Measurements from ENCODE around the gene RGSL1. TPM values are rescaled to one million over a fixed set of nuclear protein-coding genes. Genes with fewer than 3 reads are reported as not detected.

RGSL1 gene
- total RNA-seq, 1 donor from 2014 or later, result not detected

DNA sequence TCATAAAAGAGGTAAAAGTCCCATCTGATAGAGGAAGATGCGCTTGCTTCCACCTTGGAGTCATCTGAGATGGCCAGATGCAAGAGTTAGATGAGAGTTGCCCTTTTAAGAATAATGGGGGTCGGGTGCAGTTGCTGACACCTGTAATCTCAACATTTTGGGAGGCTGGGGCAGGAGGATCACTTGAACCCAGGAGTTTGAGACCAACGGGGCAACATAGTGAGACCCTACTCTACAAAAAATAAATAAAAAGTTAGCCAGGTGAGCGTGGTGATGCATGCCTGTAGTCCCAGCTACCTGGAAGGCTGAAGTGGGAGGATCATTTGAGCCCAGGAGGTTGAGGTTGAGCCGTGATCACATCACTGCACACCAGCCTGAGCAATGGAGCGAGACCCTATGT lies 36.0 kb upstream of the RGSL1 start:
- TF ChIP-seq, protein P1, sequence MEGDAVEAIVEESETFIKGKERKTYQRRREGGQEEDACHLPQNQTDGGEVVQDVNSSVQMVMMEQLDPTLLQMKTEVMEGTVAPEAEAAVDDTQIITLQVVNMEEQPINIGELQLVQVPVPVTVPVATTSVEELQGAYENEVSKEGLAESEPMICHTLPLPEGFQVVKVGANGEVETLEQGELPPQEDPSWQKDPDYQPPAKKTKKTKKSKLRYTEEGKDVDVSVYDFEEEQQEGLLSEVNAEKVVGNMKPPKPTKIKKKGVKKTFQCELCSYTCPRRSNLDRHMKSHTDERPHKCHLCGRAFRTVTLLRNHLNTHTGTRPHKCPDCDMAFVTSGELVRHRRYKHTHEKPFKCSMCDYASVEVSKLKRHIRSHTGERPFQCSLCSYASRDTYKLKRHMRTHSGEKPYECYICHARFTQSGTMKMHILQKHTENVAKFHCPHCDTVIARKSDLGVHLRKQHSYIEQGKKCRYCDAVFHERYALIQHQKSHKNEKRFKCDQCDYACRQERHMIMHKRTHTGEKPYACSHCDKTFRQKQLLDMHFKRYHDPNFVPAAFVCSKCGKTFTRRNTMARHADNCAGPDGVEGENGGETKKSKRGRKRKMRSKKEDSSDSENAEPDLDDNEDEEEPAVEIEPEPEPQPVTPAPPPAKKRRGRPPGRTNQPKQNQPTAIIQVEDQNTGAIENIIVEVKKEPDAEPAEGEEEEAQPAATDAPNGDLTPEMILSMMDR (IDR thresholded peaks at IDR 0.05), result no peak
- TF ChIP-seq POLR2A (IDR thresholded peaks at IDR 0.05) (no peak), POLR2AphosphoS5 (IDR thresholded peaks at IDR 0.05; ENCODE audit: insufficient read depth in 1 of 2, low read depth in 1 of 2) (no peak)

DNA sequence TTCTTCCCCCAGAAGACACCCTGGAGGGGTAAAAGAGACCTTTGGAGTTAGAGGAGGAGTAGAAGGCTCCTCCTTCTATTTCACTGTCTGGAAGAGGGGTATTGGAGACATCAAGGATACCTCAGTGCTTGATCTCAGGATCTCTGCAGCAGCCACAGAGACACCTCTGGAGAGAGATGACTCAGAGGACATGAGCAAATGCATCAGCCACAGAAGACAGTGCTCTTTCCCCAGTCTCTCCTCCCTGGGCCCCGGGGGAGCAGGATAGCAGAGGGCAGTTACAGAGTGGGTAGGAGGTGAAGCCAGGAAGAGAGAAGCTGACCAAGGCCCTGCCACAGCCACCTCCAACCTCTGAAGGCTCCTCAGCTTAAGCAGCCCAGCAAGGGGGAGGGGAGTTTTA lies 34.2 kb upstream of the RGSL1 start:
- Histone ChIP-seq H3K27me3 (no peaks in the 10 kb centered on the region), H3K27ac (no peak overlapping the region), H3K36me3 (no peaks in the 10 kb centered on the region), H3K4me3 (no peak overlapping the region), H3K9me3 (no peaks in the 10 kb centered on the region), H3K4me1 (no peaks in the 10 kb centered on the region)
- intact Hi-C loops (cut with DNase I), result no loop called here
- DNase-seq (ENCODE audit: extremely low spot score in 2 of 2), result no peak
- TF ChIP-seq POLR2A (IDR thresholded peaks at IDR 0.05), result no peak
- TF ChIP-seq, protein P1 (IDR thresholded peaks at IDR 0.05), result no peak
- no peak for TF ChIP-seq POLR2AphosphoS5 (IDR thresholded peaks at IDR 0.05; ENCODE audit: insufficient read depth in 1 of 2, low read depth in 1 of 2)

More for the DNA sequence above, 36.0 kb upstream of the RGSL1 start:
- Histone ChIP-seq H3K4me1 (no peaks in the 10 kb centered on the region), H3K36me3 (no peaks in the 10 kb centered on the region), H3K27ac (no peak overlapping the region), H3K4me3 (no peak overlapping the region), H3K9me3 (no peaks in the 10 kb centered on the region), H3K27me3 (no peaks in the 10 kb centered on the region)
- intact Hi-C loops (cut with DNase I), result no loop called here
- DNase-seq (ENCODE audit: extremely low spot score in 2 of 2), result no peak

DNA sequence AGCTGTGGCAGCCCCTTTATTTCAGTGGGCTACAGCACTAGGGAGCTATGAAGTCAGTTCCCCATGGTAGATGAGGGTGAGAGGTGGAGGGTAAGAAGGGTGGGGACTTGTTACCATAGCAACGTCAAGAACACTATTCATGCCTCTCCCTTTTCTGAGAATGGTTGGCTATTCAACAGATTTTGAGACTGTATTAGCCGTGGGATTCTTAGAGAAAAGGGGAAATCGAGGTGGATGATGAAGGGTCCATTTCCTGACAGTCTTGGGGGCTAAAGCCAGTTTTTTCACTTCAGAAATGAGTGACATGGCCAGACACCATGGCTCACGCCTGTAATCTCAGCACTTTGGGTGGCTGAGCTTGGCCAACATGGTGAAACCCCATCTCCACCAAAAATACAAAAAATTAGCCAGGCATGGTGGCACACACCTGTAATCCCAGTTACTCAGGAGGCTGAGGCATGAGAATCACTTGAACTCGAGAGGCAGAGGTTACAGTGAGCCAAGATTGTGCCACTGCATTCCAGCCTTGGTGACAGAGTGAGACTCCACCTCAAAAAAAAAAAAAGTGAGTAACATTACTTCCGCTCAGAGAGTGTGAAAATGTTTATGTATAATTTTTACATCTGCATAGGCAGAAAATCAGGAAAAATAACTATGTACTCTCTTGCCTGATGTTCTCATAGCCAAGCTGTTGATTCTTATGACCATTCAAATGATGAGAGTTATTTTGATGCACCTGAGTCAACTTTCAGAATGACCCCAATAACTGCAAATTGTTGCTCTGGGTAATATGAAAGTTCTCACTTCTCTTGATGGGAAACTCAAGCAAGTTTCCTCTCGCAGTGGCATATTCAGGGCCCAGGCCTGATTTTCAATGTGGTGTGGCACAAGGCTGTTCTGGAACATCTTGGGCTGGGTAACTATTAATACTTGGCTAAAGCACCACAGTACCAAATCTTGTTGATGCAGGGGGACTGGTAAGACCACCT lies 23.2 kb upstream of the RGSL1 start:
- no peaks in the 10 kb centered on the region for H3K9me3 ChIP-seq
- TF ChIP-seq, protein P1 (IDR thresholded peaks at IDR 0.05), result no peak
- no peak for TF ChIP-seq POLR2AphosphoS5 (IDR thresholded peaks at IDR 0.05; ENCODE audit: insufficient read depth in 1 of 2, low read depth in 1 of 2)
- no peak for TF ChIP-seq POLR2A (IDR thresholded peaks at IDR 0.05)
- intact Hi-C loops (cut with DNase I), result no loop called here

DNA sequence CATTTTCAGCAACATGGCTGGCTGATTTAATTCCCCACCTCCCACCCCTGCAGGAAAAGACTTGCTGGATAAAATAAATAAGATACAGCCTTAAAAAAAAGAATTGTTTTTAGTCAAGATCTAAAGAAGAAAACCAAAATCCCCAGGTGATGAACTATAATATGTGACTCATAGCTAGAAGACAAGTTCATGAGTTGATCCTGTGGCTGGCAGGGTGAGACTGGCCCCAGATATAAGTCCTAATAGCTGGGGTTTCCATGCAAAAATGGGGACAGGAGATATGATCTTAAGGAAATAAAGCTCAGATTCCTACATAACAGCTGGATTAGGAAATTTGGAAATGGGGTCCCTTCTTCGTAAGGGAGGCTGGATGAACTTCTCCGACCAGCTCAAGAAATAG lies 21.9 kb upstream of the RGSL1 start:
- Histone ChIP-seq H3K27me3 (no peaks in the 10 kb centered on the region), H3K4me1 (no peaks in the 10 kb centered on the region), H3K27ac (no peak overlapping the region), H3K9me3 (no peaks in the 10 kb centered on the region), H3K4me3 (no peak overlapping the region), H3K36me3 (no peaks in the 10 kb centered on the region)
- no peak for DNase-seq (ENCODE audit: extremely low spot score in 2 of 2)
- intact Hi-C loops (cut with DNase I), result no loop called here
- TF ChIP-seq POLR2A (IDR thresholded peaks at IDR 0.05), result no peak
- TF ChIP-seq POLR2AphosphoS5 (IDR thresholded peaks at IDR 0.05; ENCODE audit: insufficient read depth in 1 of 2, low read depth in 1 of 2), result no peak
- TF ChIP-seq, protein P1 (IDR thresholded peaks at IDR 0.05), result no peak

More for the DNA sequence above, 23.2 kb upstream of the RGSL1 start:
- no peaks in the 10 kb centered on the region for H3K27me3 ChIP-seq
- no peak overlapping the region for H3K27ac ChIP-seq
- no peak overlapping the region for H3K4me3 ChIP-seq
- no peak for DNase-seq (ENCODE audit: extremely low spot score in 2 of 2)
- no peaks in the 10 kb centered on the region for H3K36me3 ChIP-seq
- H3K4me1 ChIP-seq, result no peaks in the 10 kb centered on the region

All from vagina (tissue), 2 donors.